ENCODE data around the gene PNMT. TPM values are rescaled to one million over a fixed set of nuclear protein-coding genes. Genes with fewer than 3 reads are reported as not detected.

Gene PNMT
- total and polyA plus RNA-seq, 2 of the 13 experiments (the other 11 are each of a cell fraction or from before 2014, with no cell fraction given), result 0.25 TPM; not detected in 1

DNA sequence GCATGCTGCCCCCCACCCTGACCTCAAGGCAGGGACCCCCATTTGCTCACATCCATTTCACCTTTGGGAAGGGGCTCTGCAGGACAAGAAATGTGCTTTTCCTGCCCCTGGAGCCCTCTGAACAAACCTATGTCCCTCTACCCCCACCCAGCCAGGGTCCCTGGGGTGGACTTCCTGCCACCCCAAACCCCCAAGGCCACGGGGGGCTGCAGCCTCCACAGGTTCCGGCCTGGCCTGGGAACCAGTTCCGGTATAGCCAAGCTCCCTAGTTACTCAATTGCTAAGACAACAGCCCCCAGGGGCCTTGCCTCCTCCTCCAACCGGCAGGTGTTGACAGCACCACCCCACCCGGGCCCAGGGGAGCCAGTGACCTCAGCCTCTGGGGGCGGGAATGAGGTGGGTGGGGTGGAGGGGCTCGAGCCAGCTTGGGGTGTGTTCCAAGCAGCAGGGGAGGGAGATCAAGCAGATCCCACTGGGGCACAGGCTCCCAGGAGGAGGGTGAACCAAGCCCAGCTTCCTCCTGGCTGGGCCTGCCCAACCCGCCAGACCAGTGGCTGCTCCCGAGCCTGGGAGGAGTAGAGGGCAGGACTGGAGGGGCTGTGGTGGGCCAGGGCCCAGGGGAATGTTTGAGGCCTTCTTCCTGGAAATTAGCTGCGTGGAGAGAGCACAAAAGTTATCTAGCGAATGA is 6.6 kb downstream of the PNMT start (continued):
- TF ChIP-seq, protein P1, sequence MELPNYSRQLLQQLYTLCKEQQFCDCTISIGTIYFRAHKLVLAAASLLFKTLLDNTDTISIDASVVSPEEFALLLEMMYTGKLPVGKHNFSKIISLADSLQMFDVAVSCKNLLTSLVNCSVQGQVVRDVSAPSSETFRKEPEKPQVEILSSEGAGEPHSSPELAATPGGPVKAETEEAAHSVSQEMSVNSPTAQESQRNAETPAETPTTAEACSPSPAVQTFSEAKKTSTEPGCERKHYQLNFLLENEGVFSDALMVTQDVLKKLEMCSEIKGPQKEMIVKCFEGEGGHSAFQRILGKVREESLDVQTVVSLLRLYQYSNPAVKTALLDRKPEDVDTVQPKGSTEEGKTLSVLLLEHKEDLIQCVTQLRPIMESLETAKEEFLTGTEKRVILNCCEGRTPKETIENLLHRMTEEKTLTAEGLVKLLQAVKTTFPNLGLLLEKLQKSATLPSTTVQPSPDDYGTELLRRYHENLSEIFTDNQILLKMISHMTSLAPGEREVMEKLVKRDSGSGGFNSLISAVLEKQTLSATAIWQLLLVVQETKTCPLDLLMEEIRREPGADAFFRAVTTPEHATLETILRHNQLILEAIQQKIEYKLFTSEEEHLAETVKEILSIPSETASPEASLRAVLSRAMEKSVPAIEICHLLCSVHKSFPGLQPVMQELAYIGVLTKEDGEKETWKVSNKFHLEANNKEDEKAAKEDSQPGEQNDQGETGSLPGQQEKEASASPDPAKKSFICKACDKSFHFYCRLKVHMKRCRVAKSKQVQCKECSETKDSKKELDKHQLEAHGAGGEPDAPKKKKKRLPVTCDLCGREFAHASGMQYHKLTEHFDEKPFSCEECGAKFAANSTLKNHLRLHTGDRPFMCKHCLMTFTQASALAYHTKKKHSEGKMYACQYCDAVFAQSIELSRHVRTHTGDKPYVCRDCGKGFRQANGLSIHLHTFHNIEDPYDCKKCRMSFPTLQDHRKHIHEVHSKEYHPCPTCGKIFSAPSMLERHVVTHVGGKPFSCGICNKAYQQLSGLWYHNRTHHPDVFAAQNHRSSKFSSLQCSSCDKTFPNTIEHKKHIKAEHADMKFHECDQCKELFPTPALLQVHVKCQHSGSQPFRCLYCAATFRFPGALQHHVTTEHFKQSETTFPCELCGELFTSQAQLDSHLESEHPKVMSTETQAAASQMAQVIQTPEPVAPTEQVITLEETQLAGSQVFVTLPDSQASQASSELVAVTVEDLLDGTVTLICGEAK (IDR thresholded peaks at IDR 0.05), result no peak
- TF ChIP-seq, protein P1 (CRISPR knock-in tag; IDR thresholded peaks at IDR 0.05), result no peak; the same call in 1 of the 2 replicates
- TF ChIP-seq NBN (conservative IDR thresholded peaks at IDR 0.05) (no peak), ATM (IDR thresholded peaks at IDR 0.05; ENCODE audit: borderline replicate concordance) (no peak), TAF15 (IDR thresholded peaks at IDR 0.05; ENCODE audit: low read depth, low read length, poor library complexity, severe bottlenecking) (no peak), POLR2G (IDR thresholded peaks at IDR 0.05; ENCODE audit: low read depth, low read length) (0 out of 2 replicates have a peak, but pooled peaks have one; percentile 36), RXRB (CRISPR knock-in tag; IDR thresholded peaks at IDR 0.05; ENCODE audit: borderline replicate concordance) (peak; percentile 69; the same call in 1 of the 2 replicates), ZNF788 (CRISPR knock-in tag; IDR thresholded peaks at IDR 0.05; ENCODE audit: borderline replicate concordance) (peak; percentile 32; the same call in 1 of the 2 replicates), MEIS2 (CRISPR knock-in tag; IDR thresholded peaks at IDR 0.05) (peak; percentile 26; the same call in 1 of the 2 replicates), SMYD3 (CRISPR knock-in tag; IDR thresholded peaks at IDR 0.05) (no peak), KDM2A (CRISPR knock-in tag; IDR thresholded peaks at IDR 0.05; ENCODE audit: borderline replicate concordance, low read depth) (peak; percentile 57; the same call in 1 of the 2 replicates), ZNF75D (CRISPR knock-in tag; IDR thresholded peaks at IDR 0.05; ENCODE audit: borderline replicate concordance) (no peak), PHB2 (IDR thresholded peaks at IDR 0.05; ENCODE audit: partially characterized antibody) (no peak), ZNF225 (CRISPR knock-in tag; IDR thresholded peaks at IDR 0.05) (no peak)
- TF ChIP-seq, protein P2, sequence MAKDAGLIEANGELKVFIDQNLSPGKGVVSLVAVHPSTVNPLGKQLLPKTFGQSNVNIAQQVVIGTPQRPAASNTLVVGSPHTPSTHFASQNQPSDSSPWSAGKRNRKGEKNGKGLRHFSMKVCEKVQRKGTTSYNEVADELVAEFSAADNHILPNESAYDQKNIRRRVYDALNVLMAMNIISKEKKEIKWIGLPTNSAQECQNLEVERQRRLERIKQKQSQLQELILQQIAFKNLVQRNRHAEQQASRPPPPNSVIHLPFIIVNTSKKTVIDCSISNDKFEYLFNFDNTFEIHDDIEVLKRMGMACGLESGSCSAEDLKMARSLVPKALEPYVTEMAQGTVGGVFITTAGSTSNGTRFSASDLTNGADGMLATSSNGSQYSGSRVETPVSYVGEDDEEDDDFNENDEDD (CRISPR knock-in tag; IDR thresholded peaks at IDR 0.05; ENCODE audit: borderline replicate concordance), result peak; percentile 50; the same call in 1 of the 2 replicates
- TF ChIP-seq, protein P3, sequence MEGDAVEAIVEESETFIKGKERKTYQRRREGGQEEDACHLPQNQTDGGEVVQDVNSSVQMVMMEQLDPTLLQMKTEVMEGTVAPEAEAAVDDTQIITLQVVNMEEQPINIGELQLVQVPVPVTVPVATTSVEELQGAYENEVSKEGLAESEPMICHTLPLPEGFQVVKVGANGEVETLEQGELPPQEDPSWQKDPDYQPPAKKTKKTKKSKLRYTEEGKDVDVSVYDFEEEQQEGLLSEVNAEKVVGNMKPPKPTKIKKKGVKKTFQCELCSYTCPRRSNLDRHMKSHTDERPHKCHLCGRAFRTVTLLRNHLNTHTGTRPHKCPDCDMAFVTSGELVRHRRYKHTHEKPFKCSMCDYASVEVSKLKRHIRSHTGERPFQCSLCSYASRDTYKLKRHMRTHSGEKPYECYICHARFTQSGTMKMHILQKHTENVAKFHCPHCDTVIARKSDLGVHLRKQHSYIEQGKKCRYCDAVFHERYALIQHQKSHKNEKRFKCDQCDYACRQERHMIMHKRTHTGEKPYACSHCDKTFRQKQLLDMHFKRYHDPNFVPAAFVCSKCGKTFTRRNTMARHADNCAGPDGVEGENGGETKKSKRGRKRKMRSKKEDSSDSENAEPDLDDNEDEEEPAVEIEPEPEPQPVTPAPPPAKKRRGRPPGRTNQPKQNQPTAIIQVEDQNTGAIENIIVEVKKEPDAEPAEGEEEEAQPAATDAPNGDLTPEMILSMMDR (CRISPR knock-in tag; IDR thresholded peaks at IDR 0.05), result peak; percentile 42
- TF ChIP-seq, protein P4, sequence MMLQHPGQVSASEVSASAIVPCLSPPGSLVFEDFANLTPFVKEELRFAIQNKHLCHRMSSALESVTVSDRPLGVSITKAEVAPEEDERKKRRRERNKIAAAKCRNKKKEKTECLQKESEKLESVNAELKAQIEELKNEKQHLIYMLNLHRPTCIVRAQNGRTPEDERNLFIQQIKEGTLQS (CRISPR knock-in tag; IDR thresholded peaks at IDR 0.05), result peak; percentile 8; the same call in 1 of the 2 replicates
